HG02763 (cell line): Measurements from ENCODE around the gene KRTAP20-2.

ENCODE experiments used
- ATAC-seq: cut with Tn5 transposase; IDR thresholded peaks from one replicate; pipeline ENCODE4 v1.9.1; 2021; ENCODE audit warnings: mild to moderate bottlenecking, moderate library complexity; ENCODE audit not compliant: unreplicated experiment

The KRTAP20-2 gene

GRCh38 chr21:30634906-30635305, at the start of gene KRTAP20-2:
KRTAP20-2 (plus strand) TSS chr21:30635206; CDS start chr21:30635264, 58 bp downstream.
- no peak for ATAC-seq

- no peak for ATAC-seq
Observed at GRCh38 chr21:30590297-30590696, 44.7 kb upstream of the KRTAP20-2 start, which contains the start of gene KRTAP22-2. KRTAP22-2 (minus strand) TSS chr21:30590397.

- no peak for ATAC-seq
Observed at GRCh38 chr21:30592140-30592539, 42.9 kb upstream of the KRTAP20-2 start, which contains the start of gene KRTAP6-3. KRTAP6-3 (plus strand) TSS chr21:30592440; CDS start chr21:30592446, 6 bp downstream.

GRCh38 chr21:30598802-30599201, 36.2 kb upstream of the KRTAP20-2 start, which contains the start of gene KRTAP6-2:
KRTAP6-2 (minus strand) TSS chr21:30598902; CDS start chr21:30598874, 28 bp downstream.
- ATAC-seq: no peak

GRCh38 chr21:30600787-30601186, 34.2 kb upstream of the KRTAP20-2 start, which contains the start of gene KRTAP22-1:
KRTAP22-1 (plus strand) TSS chr21:30601087.
- ATAC-seq: no peak

GRCh38 chr21:30605968-30606367, 29.0 kb upstream of the KRTAP20-2 start:
- ATAC-seq: no peak

GRCh38 chr21:30612132-30612531, 22.9 kb upstream of the KRTAP20-2 start:
- no peak for ATAC-seq

- ATAC-seq: no peak
Observed at GRCh38 chr21:30613836-30614235, 21.2 kb upstream of the KRTAP20-2 start, which contains the start of gene KRTAP6-1. KRTAP6-1 (minus strand) TSS chr21:30613930; CDS start chr21:30613904, 26 bp downstream.

GRCh38 chr21:30615199-30615598, 19.8 kb upstream of the KRTAP20-2 start:
- ATAC-seq: no peak

GRCh38 chr21:30616125-30616524, 18.9 kb upstream of the KRTAP20-2 start, which contains the start of gene KRTAP20-1:
KRTAP20-1 (plus strand) TSS chr21:30616425; CDS start chr21:30616455, 30 bp downstream.
- no peak for ATAC-seq

GRCh38 chr21:30620080-30620479, 14.9 kb upstream of the KRTAP20-2 start:
- ATAC-seq: no peak

- no peak for ATAC-seq
Observed at GRCh38 chr21:30620522-30620921, 14.5 kb upstream of the KRTAP20-2 start, which contains the start of gene KRTAP20-4. KRTAP20-4 (plus strand) TSS chr21:30620627.

GRCh38 chr21:30623362-30623761, 11.6 kb upstream of the KRTAP20-2 start:
- ATAC-seq: no peak

GRCh38 chr21:30625449-30626165, 9.4 kb upstream of the KRTAP20-2 start:
- no peak for ATAC-seq

- ATAC-seq: no peak
Observed at GRCh38 chr21:30628109-30628508, 6.9 kb upstream of the KRTAP20-2 start.

GRCh38 chr21:30629200-30629599, 5.8 kb upstream of the KRTAP20-2 start:
- ATAC-seq: no peak

- ATAC-seq: no peak
Observed at GRCh38 chr21:30638686-30639085, 3.7 kb downstream of the KRTAP20-2 start.

- no peak for ATAC-seq
Observed at GRCh38 chr21:30642564-30642963, 7.6 kb downstream of the KRTAP20-2 start, which contains the start of gene KRTAP20-3. KRTAP20-3 (plus strand) TSS chr21:30642864.

- ATAC-seq: no peak
Observed at GRCh38 chr21:30646904-30647414, 12.0 kb downstream of the KRTAP20-2 start.

- ATAC-seq: no peak
Observed at GRCh38 chr21:30652891-30653290, 17.9 kb downstream of the KRTAP20-2 start.

- ATAC-seq: no peak
Observed at GRCh38 chr21:30668776-30669175, 33.8 kb downstream of the KRTAP20-2 start.
